Measurements from ENCODE around the gene FAM229A. TPM values are rescaled to one million over a fixed set of nuclear protein-coding genes. Genes with fewer than 3 reads are reported as not detected.

FAM229A gene
- total RNA-seq, 1 donor, result 2.5 TPM

- Histone ChIP-seq H3K9me3 (ENCODE audit: low read depth, low read length) (no peaks in the 10 kb centered on the region), H3K27ac (ENCODE audit: low read depth, low read length) (peak overlapping the region; percentile 85), H4K20me1 (ENCODE audit: insufficient read depth, low read length) (no peaks in the 10 kb centered on the region), H3K4me3 (ENCODE audit: insufficient read depth, low read length) (peak overlapping the region; percentile 85), H3K36me3 (ENCODE audit: insufficient read depth, low read length) (peaks cover 5% of the 10 kb centered on the region), H3K27me3 (ENCODE audit: insufficient read depth, low read length) (no peaks in the 10 kb centered on the region), H3K4me1 (ENCODE audit: insufficient read depth, low read length) (peaks cover 27% of the 10 kb centered on the region), H3K79me2 (ENCODE audit: insufficient read depth, low read length) (no peaks in the 10 kb centered on the region), H3K4me2 (ENCODE audit: insufficient read depth, low read length) (peak overlapping the region; percentile 87), H2AFZ (ENCODE audit: low read length) (peak overlapping the region; percentile 86)
- TF ChIP-seq CTCF (IDR thresholded peaks at IDR 0.05; ENCODE audit: extremely low read depth, low read depth, low read length), result no peak
- DNase-seq (ENCODE audit: insufficient read length, low spot score, missing footprints), result peak; percentile 98
These were observed 10.7 kb downstream of the FAM229A start for GRCh38 chr1:32351399-32352238.

DNA sequence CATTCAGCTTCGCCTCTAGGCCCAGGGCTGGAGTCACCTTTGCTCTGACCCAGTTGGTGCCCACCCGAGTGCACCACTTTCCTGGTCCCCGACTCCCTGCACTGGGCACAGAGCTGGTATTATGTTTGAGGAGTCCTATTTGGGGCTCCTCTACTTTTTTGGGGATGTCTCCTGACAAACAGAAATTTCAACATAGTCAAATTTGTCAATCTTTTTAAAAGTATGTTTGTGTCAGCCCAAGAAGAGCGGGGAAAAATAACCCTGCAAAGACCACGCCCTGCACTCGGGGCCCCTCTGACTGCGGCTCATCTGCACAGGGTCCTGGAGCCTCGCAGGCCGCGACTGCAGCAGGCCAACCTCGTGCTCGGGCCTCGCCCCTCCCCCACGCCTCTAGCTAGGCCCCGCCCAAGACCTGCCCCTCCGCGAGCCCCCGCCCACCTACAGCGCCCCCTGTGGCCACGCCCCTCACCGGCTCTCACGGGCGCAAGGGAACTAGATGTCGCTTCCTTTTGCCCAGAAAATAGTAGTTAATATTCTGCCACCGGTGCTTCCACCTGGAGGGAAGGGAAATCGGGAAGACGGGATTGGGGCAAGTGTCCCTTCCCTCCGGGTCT is 11.4 kb downstream of the FAM229A start:
- Histone ChIP-seq H4K20me1 (ENCODE audit: insufficient read depth, low read length) (no peaks in the 10 kb centered on the region), H2AFZ (ENCODE audit: low read length) (peak overlapping the region; percentile 80), H3K27ac (ENCODE audit: low read depth, low read length) (no peak overlapping the region), H3K36me3 (ENCODE audit: insufficient read depth, low read length) (peaks cover 5% of the 10 kb centered on the region), H3K4me1 (ENCODE audit: insufficient read depth, low read length) (peaks cover 27% of the 10 kb centered on the region), H3K4me3 (ENCODE audit: insufficient read depth, low read length) (peak overlapping the region; percentile 85), H3K4me2 (ENCODE audit: insufficient read depth, low read length) (peak overlapping the region; percentile 87), H3K27me3 (ENCODE audit: insufficient read depth, low read length) (no peaks in the 10 kb centered on the region), H3K79me2 (ENCODE audit: insufficient read depth, low read length) (no peaks in the 10 kb centered on the region), H3K9me3 (ENCODE audit: low read depth, low read length) (no peaks in the 10 kb centered on the region)
- peak; percentile 28 for TF ChIP-seq CTCF (IDR thresholded peaks at IDR 0.05; ENCODE audit: extremely low read depth, low read depth, low read length)
- peak; percentile 95 for DNase-seq (ENCODE audit: insufficient read length, low spot score, missing footprints)

DNA sequence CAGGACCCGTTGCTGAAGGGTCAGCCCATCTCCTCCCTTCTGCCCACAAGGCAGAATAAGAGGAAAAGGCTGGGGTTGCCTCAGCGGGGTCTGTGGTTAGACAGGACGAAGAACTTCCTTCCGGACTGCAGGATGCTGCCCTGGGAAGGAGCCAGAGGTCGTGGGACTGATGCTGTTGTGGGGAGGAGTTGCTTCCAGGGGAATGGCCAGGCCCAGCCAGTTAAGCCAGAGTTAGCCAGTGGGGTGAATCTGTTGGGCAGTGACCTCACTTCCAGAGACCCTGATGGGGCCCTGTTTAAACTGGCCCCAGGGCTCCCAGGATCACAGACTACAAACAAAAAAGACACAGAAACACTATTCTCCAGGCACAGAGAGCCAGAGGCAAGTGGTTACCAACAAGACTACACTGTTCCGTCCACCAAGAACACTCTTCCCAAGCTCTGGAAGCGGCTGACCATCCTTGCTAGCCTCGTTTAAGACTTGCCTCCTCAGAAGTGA is 13.0 kb downstream of the FAM229A start:
- H3K79me2 ChIP-seq (ENCODE audit: insufficient read depth, low read length), result no peaks in the 10 kb centered on the region
- H4K20me1 ChIP-seq (ENCODE audit: insufficient read depth, low read length), result no peaks in the 10 kb centered on the region
- no peaks in the 10 kb centered on the region for H3K36me3 ChIP-seq (ENCODE audit: insufficient read depth, low read length)
- no peak overlapping the region for H3K4me3 ChIP-seq (ENCODE audit: insufficient read depth, low read length)
- H3K4me2 ChIP-seq (ENCODE audit: insufficient read depth, low read length), result no peak overlapping the region
- H3K27me3 ChIP-seq (ENCODE audit: insufficient read depth, low read length), result no peaks in the 10 kb centered on the region
- DNase-seq (ENCODE audit: insufficient read length, low spot score, missing footprints), result peak; percentile 92
- TF ChIP-seq CTCF (IDR thresholded peaks at IDR 0.05; ENCODE audit: extremely low read depth, low read depth, low read length), result no peak
- H3K27ac ChIP-seq (ENCODE audit: low read depth, low read length), result no peak overlapping the region
- peak overlapping the region; percentile 74 for H2AFZ ChIP-seq (ENCODE audit: low read length)
- H3K9me3 ChIP-seq (ENCODE audit: low read depth, low read length), result no peaks in the 10 kb centered on the region
- H3K4me1 ChIP-seq (ENCODE audit: insufficient read depth, low read length), result peaks cover 26% of the 10 kb centered on the region

All from osteoblast (primary cell).